NCI-H1436 (cell line): ENCODE data around the gene UTP11.

Experiments
- DNase-seq: peaks from one replicate; lab custom pipeline; 2025; lab: John Stamatoyannopoulos, UW

Gene UTP11

DNA sequence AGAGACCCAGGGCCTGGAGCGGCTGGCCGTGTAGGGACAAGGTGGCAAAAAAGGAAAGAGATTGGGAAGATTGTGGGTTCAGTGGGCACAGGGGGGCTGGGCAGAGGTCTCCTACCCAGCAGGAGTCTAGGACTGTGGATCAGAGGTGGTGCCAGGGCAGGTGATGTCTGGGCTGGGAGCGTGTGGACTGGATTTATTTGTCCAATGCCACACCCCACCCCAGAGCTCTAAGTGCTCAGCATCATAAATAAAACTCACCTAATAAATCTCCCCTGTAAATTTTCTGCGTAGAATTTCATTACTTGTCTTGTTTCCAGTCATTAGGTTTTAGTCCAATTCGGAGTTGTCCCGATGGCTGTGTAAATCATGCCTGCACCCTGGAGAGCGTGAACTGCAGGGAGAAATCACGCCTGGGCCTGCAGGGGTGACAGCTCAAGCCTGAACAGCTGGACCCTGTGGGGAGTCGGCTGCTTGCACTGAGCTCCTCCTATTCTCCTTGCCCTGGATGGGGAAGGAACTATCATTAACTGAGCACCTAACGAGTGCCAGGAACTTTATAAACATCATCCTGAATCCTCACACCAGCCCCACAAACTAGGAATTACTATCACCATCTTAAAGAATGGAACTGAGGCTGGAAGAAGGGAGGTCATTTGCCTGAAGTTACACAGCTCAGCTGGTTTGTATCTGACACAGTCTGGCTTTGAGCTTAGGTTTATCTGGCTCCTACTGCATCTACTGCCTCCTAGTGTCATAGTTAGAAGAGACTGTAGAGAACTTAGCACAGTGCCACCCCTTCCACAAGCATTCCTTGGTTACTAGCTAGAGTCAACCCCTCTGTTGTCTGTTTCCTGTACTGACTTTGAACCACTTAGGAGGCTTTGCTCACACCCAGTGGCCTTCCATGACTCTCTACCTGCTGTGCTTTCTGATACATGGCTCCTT is 59.0 kb downstream of the UTP11 start:
- DNase-seq: no peak

DNA sequence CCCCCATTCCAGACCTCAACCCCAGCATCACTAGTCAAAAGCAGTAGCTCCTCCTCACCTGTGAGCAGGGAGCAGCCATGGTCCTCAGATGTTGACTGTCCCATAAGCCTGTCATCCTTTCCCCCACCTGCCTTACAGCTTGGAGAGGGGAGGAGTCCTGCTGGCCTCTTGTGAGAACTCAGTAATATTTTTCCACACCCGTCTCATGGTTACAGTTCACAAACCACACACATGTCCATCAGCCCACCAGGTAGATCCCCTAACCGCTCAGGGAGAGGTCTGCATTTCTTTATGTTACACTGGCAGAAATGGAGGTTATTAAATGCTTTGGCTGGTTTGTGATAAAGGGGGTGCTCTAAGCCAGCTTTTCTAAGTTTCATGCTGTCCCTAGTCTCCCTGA is 60.3 kb downstream of the UTP11 start:
- no peak for DNase-seq

DNA sequence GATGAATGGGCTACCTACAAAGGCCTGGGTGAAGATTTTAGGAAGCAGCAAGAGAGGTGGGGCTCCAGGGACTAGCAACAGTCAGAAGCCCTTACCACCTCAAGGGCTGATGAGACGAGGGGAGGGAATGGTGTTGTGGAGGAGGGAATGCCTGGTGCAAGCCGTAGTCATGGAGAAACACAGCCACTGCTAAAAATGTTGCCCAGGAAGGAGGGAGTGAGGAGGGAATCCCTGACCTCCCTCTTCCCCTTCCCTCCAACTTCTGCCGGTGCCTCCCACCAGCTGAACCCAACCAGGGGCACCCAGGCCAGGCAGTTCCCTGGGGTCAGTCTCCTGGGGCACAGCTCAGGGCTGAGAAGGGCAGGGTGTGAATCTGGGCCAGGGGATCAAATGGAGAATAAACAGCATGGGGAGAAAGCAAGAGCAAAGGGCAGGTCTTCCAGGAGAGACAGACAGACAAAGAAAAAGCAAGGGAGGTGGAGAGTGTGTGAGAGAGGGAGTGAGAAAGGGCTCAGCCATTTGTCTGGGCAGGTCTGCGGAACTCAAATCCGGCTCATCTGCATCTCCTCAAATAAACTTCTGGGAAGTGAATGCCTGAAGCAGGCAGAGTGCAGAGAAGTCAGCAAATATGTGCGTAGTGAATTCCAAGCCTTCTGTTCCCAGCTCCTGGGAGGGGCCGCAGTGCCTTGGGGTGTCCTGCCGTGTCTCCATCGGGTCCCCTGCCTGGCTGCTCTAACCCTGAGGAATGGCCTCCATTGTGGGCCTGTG is 61.2 kb downstream of the UTP11 start:
- DNase-seq: no peak

DNA sequence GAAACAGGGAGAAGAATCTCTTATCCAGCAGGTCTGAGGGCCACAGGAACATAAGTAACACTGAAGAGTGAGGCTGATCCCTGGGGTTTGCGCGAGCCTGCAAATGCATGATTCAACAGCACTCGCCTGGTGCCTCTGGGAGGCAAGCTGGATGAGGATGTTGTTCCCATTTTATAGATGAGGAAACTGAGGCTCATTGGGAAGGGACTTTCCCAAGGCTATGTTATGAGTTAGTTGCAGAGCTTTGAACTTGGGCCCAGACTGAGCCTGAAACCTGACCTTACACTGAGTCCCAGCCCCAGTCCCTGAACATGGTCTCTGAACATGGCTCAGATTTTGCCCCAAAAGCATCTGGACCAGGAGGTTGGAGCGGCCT is 61.8 kb downstream of the UTP11 start:
- no peak for DNase-seq
